Upper lobe of right lung (tissue), 1 donor: ENCODE measurements around the gene MAPK6. TPM values are rescaled to one million over a fixed set of nuclear protein-coding genes. Genes with fewer than 3 reads are reported as not detected.

Source experiments
- ATAC-seq: fragments of 200-7000 bp; cut with Tn5 transposase; one replicate; pipeline ENCODE4 v1.9.1; 2020; ENCODE audit warnings: mild to moderate bottlenecking, moderate library complexity
- DNase-seq: peaks from one replicate; pipeline ENCODE4 v3.0.0-alpha.2; 2020
- H3K27ac ChIP-seq: fragments of 200-600 bp; one replicate; pipeline ENCODE4 v1.8.0; 2022
- H3K27me3 ChIP-seq: fragments of 200-600 bp; one replicate; pipeline ENCODE4 v1.8.0; 2022; ENCODE audit warnings: mild to moderate bottlenecking
- H3K36me3 ChIP-seq: fragments of 200-600 bp; one replicate; pipeline ENCODE4 v1.8.0; 2022
- H3K4me1 ChIP-seq: fragments of 200-600 bp; one replicate; pipeline ENCODE4 v1.8.0; 2022
- H3K4me3 ChIP-seq: fragments of 200-600 bp; one replicate; pipeline ENCODE4 v1.8.0; 2022; ENCODE audit warnings: mild to moderate bottlenecking
- H3K9me3 ChIP-seq: fragments of 200-600 bp; one replicate; pipeline ENCODE4 v1.8.0; 2022
- intact Hi-C: fragments of 100-400 bp; cut with DNase I; formaldehyde crosslinking; loops from one replicate; pipeline ENCODE4 v1.11.0; 2022
- total RNA-seq: library from RNA; stranded (reverse); fragmentation: NEBNext Ultra II Directional; extraction: Animal tissue kit (Norgen Biotek cat#: 25700); gene quantifications from one replicate; pipeline ENCODE4 v1.2.1, GENCODE V29; 2021
- TF ChIP-seq, protein P1 (sequence below): fragments of 200-600 bp; IDR thresholded peaks from one replicate; pipeline ENCODE4 v1.8.0; 2022; ENCODE audit warnings: antibody characterized with exemption
- donor health status: DM: no; HTN: yes; CAD: no; lungs with severe emphysema.

MAPK6 gene
- total RNA-seq, 1 donor from 2014 or later: 20.9 TPM

DNA sequence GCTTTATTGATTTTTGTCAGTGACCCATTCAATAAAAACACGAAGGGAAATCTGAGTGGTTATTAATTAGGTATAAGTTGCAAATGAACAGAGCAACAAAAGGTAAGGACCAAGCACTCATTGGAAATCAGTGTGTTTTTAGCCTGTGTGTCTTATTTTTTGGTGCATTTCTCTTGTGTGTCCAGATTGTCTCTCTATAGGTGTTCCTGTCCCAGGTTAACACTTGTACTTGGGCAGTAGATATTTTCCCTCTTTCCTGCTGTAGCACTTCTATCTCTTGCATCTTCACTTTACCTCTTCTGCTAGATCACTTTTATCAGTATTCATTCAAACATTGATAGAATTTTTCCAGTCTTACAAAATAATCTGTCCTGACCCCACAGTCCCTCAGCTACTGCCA lies 37.0 kb downstream of the MAPK6 start:
- DNase-seq (no peak), ATAC-seq (no peak)
- Histone ChIP-seq H3K36me3 (peaks cover 61% of the 10 kb centered on the region), H3K9me3 (no peaks in the 10 kb centered on the region), H3K4me1 (no peaks in the 10 kb centered on the region), H3K27ac (no peak overlapping the region), H3K27me3 (no peaks in the 10 kb centered on the region), H3K4me3 (no peak overlapping the region)
- TF ChIP-seq, protein P1, sequence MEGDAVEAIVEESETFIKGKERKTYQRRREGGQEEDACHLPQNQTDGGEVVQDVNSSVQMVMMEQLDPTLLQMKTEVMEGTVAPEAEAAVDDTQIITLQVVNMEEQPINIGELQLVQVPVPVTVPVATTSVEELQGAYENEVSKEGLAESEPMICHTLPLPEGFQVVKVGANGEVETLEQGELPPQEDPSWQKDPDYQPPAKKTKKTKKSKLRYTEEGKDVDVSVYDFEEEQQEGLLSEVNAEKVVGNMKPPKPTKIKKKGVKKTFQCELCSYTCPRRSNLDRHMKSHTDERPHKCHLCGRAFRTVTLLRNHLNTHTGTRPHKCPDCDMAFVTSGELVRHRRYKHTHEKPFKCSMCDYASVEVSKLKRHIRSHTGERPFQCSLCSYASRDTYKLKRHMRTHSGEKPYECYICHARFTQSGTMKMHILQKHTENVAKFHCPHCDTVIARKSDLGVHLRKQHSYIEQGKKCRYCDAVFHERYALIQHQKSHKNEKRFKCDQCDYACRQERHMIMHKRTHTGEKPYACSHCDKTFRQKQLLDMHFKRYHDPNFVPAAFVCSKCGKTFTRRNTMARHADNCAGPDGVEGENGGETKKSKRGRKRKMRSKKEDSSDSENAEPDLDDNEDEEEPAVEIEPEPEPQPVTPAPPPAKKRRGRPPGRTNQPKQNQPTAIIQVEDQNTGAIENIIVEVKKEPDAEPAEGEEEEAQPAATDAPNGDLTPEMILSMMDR: no peak
- intact Hi-C loops: no loop called here

- DNase-seq (no peak), ATAC-seq (no peak)
- TF ChIP-seq, protein P1: no peak
- intact Hi-C loops: no loop called here
- H3K4me3 ChIP-seq: no peak overlapping the region
- H3K9me3 ChIP-seq: no peaks in the 10 kb centered on the region
- no peak overlapping the region for H3K27ac ChIP-seq
- H3K4me1 ChIP-seq: no peaks in the 10 kb centered on the region
- peaks cover 64% of the 10 kb centered on the region for H3K36me3 ChIP-seq
- H3K27me3 ChIP-seq: no peaks in the 10 kb centered on the region
Measured at GRCh38 chr15:52056496-52056895, 37.5 kb downstream of the MAPK6 start.

GRCh38 chr15:52057996-52058395 lies 39.0 kb downstream of the MAPK6 start:
- Histone ChIP-seq H3K4me3 (no peak overlapping the region), H3K4me1 (no peaks in the 10 kb centered on the region), H3K9me3 (no peaks in the 10 kb centered on the region), H3K36me3 (peaks cover 70% of the 10 kb centered on the region), H3K27ac (no peak overlapping the region), H3K27me3 (no peaks in the 10 kb centered on the region)
- TF ChIP-seq, protein P1: no peak
- intact Hi-C loops: no loop called here
- DNase-seq: no peak
- ATAC-seq: peak; percentile 43

- Histone ChIP-seq H3K9me3 (no peaks in the 10 kb centered on the region), H3K27ac (no peak overlapping the region), H3K4me3 (no peak overlapping the region), H3K36me3 (peaks cover 86% of the 10 kb centered on the region), H3K4me1 (no peaks in the 10 kb centered on the region), H3K27me3 (no peaks in the 10 kb centered on the region)
- TF ChIP-seq, protein P1: no peak
- intact Hi-C loops: no loop called here
- ATAC-seq: no peak
- DNase-seq: no peak
Measured at GRCh38 chr15:52060501-52060900, 41.5 kb downstream of the MAPK6 start.

- intact Hi-C loops: no loop called here
- no peaks in the 10 kb centered on the region for H3K4me1 ChIP-seq
- H3K27me3 ChIP-seq: no peaks in the 10 kb centered on the region
- TF ChIP-seq, protein P1: no peak
- no peak for ATAC-seq
- H3K4me3 ChIP-seq: no peak overlapping the region
- H3K27ac ChIP-seq: no peak overlapping the region
- H3K9me3 ChIP-seq: no peaks in the 10 kb centered on the region
- DNase-seq: no peak
- H3K36me3 ChIP-seq: peaks cover 37% of the 10 kb centered on the region
Measured at GRCh38 chr15:52066842-52067544, 48.0 kb downstream of the MAPK6 start.

GRCh38 chr15:52067545-52067926 lies 48.5 kb downstream of the MAPK6 start:
- ATAC-seq (no peak), DNase-seq (no peak)
- Histone ChIP-seq H3K27me3 (no peaks in the 10 kb centered on the region), H3K4me1 (no peaks in the 10 kb centered on the region), H3K4me3 (no peak overlapping the region), H3K9me3 (no peaks in the 10 kb centered on the region), H3K36me3 (peaks cover 31% of the 10 kb centered on the region), H3K27ac (no peak overlapping the region)
- intact Hi-C loops: no loop called here
- TF ChIP-seq, protein P1: no peak
